ENCODE measurements around the gene AKT3.

GRCh38 chr1:243642936-243643335 lies 207.1 kb downstream of the AKT3 start:
- TF ChIP-seq CTCF (conservative IDR thresholded peaks at IDR 0.05; ENCODE audit: low read length) (no peak), EZH2phosphoT487 (IDR thresholded peaks at IDR 0.05; ENCODE audit: borderline replicate concordance) (no peak)
